Nephron (organoid): ENCODE measurements around the gene ABLIM2.

ENCODE experiments used
- H3K27ac Mint-ChIP-seq, 3 experiments: 2 replicates each; pipeline ENCODE4 v1.8.0; 2020; ENCODE audit warnings: mixed read lengths in 3 of 3, mild to moderate bottlenecking in 2 of 3, moderate library complexity in 1 of 3
- H3K27me3 Mint-ChIP-seq: 2 replicates; pipeline ENCODE4 v1.8.0; 2021; ENCODE audit warnings: low read depth, mild to moderate bottlenecking, moderate library complexity, mixed read lengths
- H3K36me3 Mint-ChIP-seq: 2 replicates; pipeline ENCODE4 v1.8.0; 2020; ENCODE audit warnings: low read depth, mixed read lengths
- H3K4me1 Mint-ChIP-seq: 2 replicates; pipeline ENCODE4 v1.8.0; 2020; ENCODE audit warnings: mixed read lengths
- H3K4me3 Mint-ChIP-seq, 3 experiments: 2 replicates each; pipeline ENCODE4 v1.8.0; 2020; ENCODE audit warnings: mild to moderate bottlenecking in 3 of 3, mixed read lengths in 3 of 3, moderate library complexity in 2 of 3
- H3K9me3 Mint-ChIP-seq: 2 replicates; pipeline ENCODE4 v1.8.0; 2020; ENCODE audit warnings: mixed read lengths
- CTCF ChIP-seq, 3 experiments: fragments of 200-600 bp; sonication (generic); IDR thresholded peaks; one replicate each; pipeline ENCODE4 v1.5.0; 2021; ENCODE audit warnings: antibody characterized with exemption in 3 of 3; ENCODE audit not compliant: unreplicated experiment in 3 of 3

The ABLIM2 gene

GRCh38 chr4:8133897-8134563, 24.6 kb downstream of the ABLIM2 start:
- H3K4me3 Mint-ChIP-seq = no peak overlapping the region
- peaks cover 8% of the 10 kb centered on the region for H3K36me3 Mint-ChIP-seq
- peak overlapping the region in 2 of 3 experiments; percentile 1 for H3K27ac Mint-ChIP-seq
- no peak for TF ChIP-seq CTCF (IDR thresholded peaks at IDR 0.05; ENCODE audit: unreplicated experiment in 3 of 3)
- H3K27me3 Mint-ChIP-seq = peaks cover 15% of the 10 kb centered on the region
- H3K4me1 Mint-ChIP-seq = no peaks in the 10 kb centered on the region
- H3K9me3 Mint-ChIP-seq = peaks cover 9% of the 10 kb centered on the region

- H3K4me3 Mint-ChIP-seq = no peak overlapping the region
- H3K27me3 Mint-ChIP-seq = peaks cover 17% of the 10 kb centered on the region
- peaks cover 4% of the 10 kb centered on the region for H3K36me3 Mint-ChIP-seq
- peaks cover 4% of the 10 kb centered on the region for H3K9me3 Mint-ChIP-seq
- no peak for TF ChIP-seq CTCF (IDR thresholded peaks at IDR 0.05; ENCODE audit: unreplicated experiment in 3 of 3)
- H3K4me1 Mint-ChIP-seq = peaks cover 3% of the 10 kb centered on the region
- peak overlapping the region in 1 of 3 experiments; percentile 20 for H3K27ac Mint-ChIP-seq
Measured at GRCh38 chr4:8132947-8133705, 25.5 kb downstream of the ABLIM2 start.

- H3K9me3 Mint-ChIP-seq = no peaks in the 10 kb centered on the region
- H3K27me3 Mint-ChIP-seq = peaks cover 19% of the 10 kb centered on the region
- H3K4me3 Mint-ChIP-seq = no peak overlapping the region
- H3K27ac Mint-ChIP-seq = no peak overlapping the region
- peaks cover 5% of the 10 kb centered on the region for H3K4me1 Mint-ChIP-seq
- no peak for TF ChIP-seq CTCF (IDR thresholded peaks at IDR 0.05; ENCODE audit: unreplicated experiment in 3 of 3)
- no peaks in the 10 kb centered on the region for H3K36me3 Mint-ChIP-seq
Measured at GRCh38 chr4:8132400-8132799, 26.2 kb downstream of the ABLIM2 start.

GRCh38 chr4:8131826-8132225, 26.8 kb downstream of the ABLIM2 start:
- no peak for TF ChIP-seq CTCF (IDR thresholded peaks at IDR 0.05; ENCODE audit: unreplicated experiment in 3 of 3)
- H3K27me3 Mint-ChIP-seq = peaks cover 19% of the 10 kb centered on the region
- H3K4me3 Mint-ChIP-seq = no peak overlapping the region
- no peak overlapping the region for H3K27ac Mint-ChIP-seq
- no peaks in the 10 kb centered on the region for H3K9me3 Mint-ChIP-seq
- H3K4me1 Mint-ChIP-seq = peaks cover 5% of the 10 kb centered on the region
- H3K36me3 Mint-ChIP-seq = no peaks in the 10 kb centered on the region

- H3K9me3 Mint-ChIP-seq = no peaks in the 10 kb centered on the region
- no peak for TF ChIP-seq CTCF (IDR thresholded peaks at IDR 0.05; ENCODE audit: unreplicated experiment in 3 of 3)
- peaks cover 5% of the 10 kb centered on the region for H3K4me1 Mint-ChIP-seq
- peaks cover 19% of the 10 kb centered on the region for H3K27me3 Mint-ChIP-seq
- H3K4me3 Mint-ChIP-seq = no peak overlapping the region
- H3K27ac Mint-ChIP-seq = no peak overlapping the region
- no peaks in the 10 kb centered on the region for H3K36me3 Mint-ChIP-seq
Measured at GRCh38 chr4:8131210-8131609, 27.4 kb downstream of the ABLIM2 start.
